Duodenal mucosa (tissue), 2 donors: ENCODE measurements around the gene LETM1.

ENCODE experiments used
- H3K27ac ChIP-seq: one replicate; pipeline ENCODE4 v1.7.0; 2013; ENCODE audit warnings: low read depth, low read length
- H3K27me3 ChIP-seq, 2 donors: one replicate each; pipeline ENCODE4 v1.7.0; 2013; ENCODE audit warnings: low read length in 2 of 2, control low read depth in 1 of 2; ENCODE audit not compliant: insufficient read depth in 2 of 2, control insufficient read depth in 1 of 2
- H3K36me3 ChIP-seq, 2 donors: one replicate each; pipeline ENCODE4 v1.7.0; 2013; ENCODE audit warnings: low read length in 2 of 2, control low read depth in 1 of 2; ENCODE audit not compliant: insufficient read depth in 2 of 2, control insufficient read depth in 1 of 2
- H3K4me1 ChIP-seq, 2 donors: one replicate each; pipeline ENCODE4 v1.7.0; 2013; ENCODE audit warnings: low read length in 2 of 2, control low read depth in 1 of 2; ENCODE audit not compliant: insufficient read depth in 2 of 2, control insufficient read depth in 1 of 2
- H3K4me3 ChIP-seq, 2 donors: one replicate each; pipeline ENCODE4 v1.7.0; 2013; ENCODE audit warnings: low read length in 2 of 2, low read depth in 1 of 2
- H3K9ac ChIP-seq, 2 donors: one replicate each; pipeline ENCODE4 v1.7.0; 2013; ENCODE audit warnings: low read length in 2 of 2, low read depth in 1 of 2
- H3K9me3 ChIP-seq, 2 donors: one replicate each; pipeline ENCODE4 v1.7.0; 2013; ENCODE audit warnings: low read length in 2 of 2, control low read depth in 1 of 2; ENCODE audit not compliant: control insufficient read depth in 1 of 2

Gene LETM1

DNA sequence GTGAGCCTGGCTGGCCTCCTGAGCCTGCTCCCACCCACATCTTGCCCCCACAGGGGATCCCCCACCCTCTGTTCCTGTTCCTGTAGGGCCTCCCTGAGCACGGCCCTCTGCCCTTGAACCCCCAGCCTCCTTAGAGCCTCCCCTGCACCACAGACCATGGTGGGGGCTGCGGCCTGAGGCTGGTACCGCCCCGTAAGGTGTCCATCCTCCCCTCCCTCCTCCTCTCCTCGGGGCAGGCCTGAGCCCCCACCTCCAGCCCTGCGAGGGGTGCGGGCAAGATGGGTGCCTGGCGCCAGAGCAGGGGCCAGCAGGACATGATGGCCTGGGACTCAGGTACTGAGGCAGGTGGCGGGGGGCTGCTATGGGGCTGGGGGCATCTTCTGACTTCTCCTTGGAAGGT lies 91.3 kb downstream of the LETM1 start:
- H3K9me3 ChIP-seq, result no peaks in the 10 kb centered on the region
- peaks cover 22 to 36% of the 10 kb centered on the region in 2 donors for H3K27me3 ChIP-seq
- peaks cover 0 to 4% of the 10 kb centered on the region in 2 donors for H3K4me1 ChIP-seq
- H3K4me3 ChIP-seq, result no peak overlapping the region
- no peaks in the 10 kb centered on the region for H3K36me3 ChIP-seq
- no peak overlapping the region for H3K9ac ChIP-seq
- no peak overlapping the region for H3K27ac ChIP-seq

DNA sequence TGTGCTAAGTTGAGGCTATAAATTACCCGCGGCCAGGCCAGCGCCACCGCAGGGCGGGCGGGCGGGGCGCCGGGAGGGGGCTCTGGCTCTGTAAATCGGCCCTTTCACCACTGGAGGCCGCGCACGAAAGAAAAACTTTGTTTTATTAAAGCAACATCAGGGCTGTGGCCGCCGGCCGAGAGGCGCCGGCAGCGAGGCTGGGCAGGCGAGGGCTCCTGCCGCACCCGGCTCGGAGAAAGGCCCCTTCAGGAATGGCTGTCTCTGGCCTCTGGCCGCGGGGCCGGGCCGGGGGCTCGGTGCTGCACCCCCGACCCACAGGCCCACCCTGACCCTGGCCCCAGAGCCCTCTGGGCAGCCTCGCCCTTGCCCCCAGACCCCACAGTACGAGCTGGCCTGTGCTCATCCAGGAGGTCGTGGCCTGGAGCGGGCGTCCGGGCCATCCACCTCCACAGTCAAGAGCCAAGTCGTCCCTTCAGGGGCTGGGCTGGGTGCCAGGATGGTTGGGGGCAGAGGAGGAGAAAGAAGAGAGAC lies 92.3 kb downstream of the LETM1 start:
- H3K4me3 ChIP-seq, result no peak overlapping the region
- no peaks in the 10 kb centered on the region for H3K9me3 ChIP-seq
- H3K27me3 ChIP-seq, result peaks cover 16 to 27% of the 10 kb centered on the region in 2 donors
- H3K4me1 ChIP-seq, result peaks cover 0 to 4% of the 10 kb centered on the region in 2 donors
- H3K27ac ChIP-seq, result no peak overlapping the region
- H3K9ac ChIP-seq, result no peak overlapping the region
- no peaks in the 10 kb centered on the region for H3K36me3 ChIP-seq

DNA sequence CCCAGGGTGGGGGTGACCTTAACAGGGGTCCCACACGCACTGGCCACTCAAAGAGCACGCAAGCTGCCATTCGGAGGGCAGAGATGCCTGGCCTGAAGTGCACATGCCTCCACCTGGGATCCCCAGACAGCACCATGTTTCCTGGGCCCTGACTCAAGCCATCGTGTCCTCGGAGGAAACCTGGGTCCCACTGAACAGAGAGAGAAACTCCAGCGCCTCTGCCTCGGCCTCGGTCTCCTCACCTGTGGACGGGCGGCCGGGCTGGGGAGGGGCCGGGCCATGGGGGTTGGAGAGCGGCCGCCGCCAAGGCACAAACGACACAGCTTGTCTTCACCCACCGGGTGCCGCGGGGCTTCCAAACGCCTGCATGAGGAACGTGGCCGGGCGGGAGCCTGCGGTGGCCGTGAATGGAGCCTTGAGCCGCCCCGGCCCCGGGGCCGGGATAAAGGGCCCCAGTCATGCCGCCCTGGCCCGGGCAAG lies 92.8 kb downstream of the LETM1 start:
- Histone ChIP-seq H3K27me3 (peaks cover 11 to 22% of the 10 kb centered on the region in 2 donors), H3K4me1 (peaks cover 0 to 4% of the 10 kb centered on the region in 2 donors), H3K27ac (no peak overlapping the region), H3K36me3 (no peaks in the 10 kb centered on the region), H3K4me3 (no peak overlapping the region), H3K9ac (no peak overlapping the region), H3K9me3 (no peaks in the 10 kb centered on the region)

DNA sequence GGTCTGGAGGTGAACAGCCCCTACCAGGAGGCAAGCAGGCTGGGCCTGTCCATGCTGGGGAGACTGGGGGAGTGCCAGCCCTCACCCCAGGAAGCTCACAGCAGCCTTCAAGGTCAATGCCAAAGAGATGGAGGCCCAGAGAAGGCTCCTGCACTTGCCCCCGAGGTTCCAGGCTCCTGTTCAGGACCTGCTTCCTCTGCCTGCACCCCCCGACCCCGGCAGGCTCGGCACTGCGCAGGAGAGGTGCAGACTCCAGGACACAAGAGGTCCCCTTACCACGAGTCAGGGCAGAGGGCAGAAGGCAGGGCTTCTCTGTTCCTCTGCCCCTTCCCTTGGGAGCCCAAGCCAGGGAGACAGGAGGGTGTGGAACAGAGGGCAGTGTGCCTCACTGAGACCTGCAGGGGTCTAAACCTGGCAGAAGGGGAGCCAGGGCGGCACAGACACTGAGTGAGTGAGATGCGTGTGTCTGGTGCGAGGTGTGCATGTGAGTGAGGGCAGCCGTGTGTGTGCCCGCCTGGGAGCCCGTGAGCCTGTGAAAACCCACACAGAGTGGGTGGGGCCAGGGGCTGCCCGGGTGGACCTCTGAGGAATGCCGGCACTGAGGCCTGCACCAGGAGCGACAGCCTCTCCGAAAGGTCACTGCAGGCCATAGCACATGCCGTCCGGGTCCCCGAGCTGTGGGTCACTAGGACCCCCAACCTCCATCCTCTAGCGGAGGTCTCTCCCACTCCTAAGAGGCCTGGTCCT lies 93.5 kb downstream of the LETM1 start:
- Histone ChIP-seq H3K9me3 (no peaks in the 10 kb centered on the region), H3K4me3 (no peak overlapping the region), H3K27me3 (peaks cover 9 to 21% of the 10 kb centered on the region in 2 donors), H3K9ac (no peak overlapping the region), H3K36me3 (no peaks in the 10 kb centered on the region), H3K4me1 (peaks cover 0 to 4% of the 10 kb centered on the region in 2 donors), H3K27ac (no peak overlapping the region)
